Sigmoid colon (tissue), 7 donors: ENCODE measurements around the gene CDH23. TPM values are rescaled to one million over a fixed set of nuclear protein-coding genes. Genes with fewer than 3 reads are reported as not detected.
"Not testable (repeated sequence)": the region's sequence is repeated elsewhere in the genome, so short reads cannot be mapped to it uniquely, and the experiment has no call there.

Experiments
- DNase-seq: peaks from one replicate; pipeline ENCODE4 v3.0.0-alpha.2; 2019
- H3K27ac ChIP-seq, 4 donors: fragments of 200-600 bp; sonication (generic); one replicate each; pipeline ENCODE4 v1.5.1; 2016 to 2019; ENCODE audit warnings: mild to moderate bottlenecking in 1 of 4
- H3K27me3 ChIP-seq, 3 donors: fragments of 200-600 bp; sonication (generic); one replicate each; pipeline ENCODE4 v1.5.1; 2019; ENCODE audit warnings: mild to moderate bottlenecking in 1 of 3
- H3K36me3 ChIP-seq, 4 donors: fragments of 200-600 bp; sonication (generic); one replicate each; pipeline ENCODE4 v1.5.1; 2016 to 2019
- H3K4me1 ChIP-seq, 4 donors: fragments of 200-600 bp; sonication (generic); one replicate each; pipeline ENCODE4 v1.5.1; 2017 to 2019
- H3K4me3 ChIP-seq, 4 donors: fragments of 200-600 bp; sonication (generic); one replicate each; pipeline ENCODE4 v1.5.1; 2017 to 2019; ENCODE audit warnings: mild to moderate bottlenecking in 2 of 4, moderate library complexity in 1 of 4
- H3K9me3 ChIP-seq, 4 donors: fragments of 200-600 bp in 3 of 4; sonication (generic) in 3 of 4; one replicate each; pipeline versions ENCODE4 v1.5.1 to v1.6.1; 2013 to 2019
- CTCF ChIP-seq, 4 experiments: fragments of 450-650 bp in 3 of 4; fragments of 200-600 bp in 1 of 4; IDR thresholded peaks; one replicate each; pipeline ENCODE4 v1.5.1; 2016 to 2019; ENCODE audit warnings: antibody characterized with exemption in 4 of 4, mild to moderate bottlenecking in 3 of 4, moderate library complexity in 2 of 4
- EP300 ChIP-seq, 4 donors: sonication (generic); formaldehyde crosslinking; IDR thresholded peaks; one replicate each; pipeline ENCODE4 v1.6.1; 2017; ENCODE audit warnings: antibody characterized with exemption in 4 of 4
- POLR2A ChIP-seq, 2 donors: fragments of 450-650 bp; IDR thresholded peaks; one replicate each; pipeline ENCODE4 v1.6.1; 2016; ENCODE audit warnings: antibody characterized with exemption in 2 of 2, mild to moderate bottlenecking in 2 of 2, moderate library complexity in 2 of 2
- POLR2AphosphoS5 ChIP-seq, 4 donors: sonication (generic); formaldehyde crosslinking; IDR thresholded peaks; one replicate each; pipeline ENCODE4 v1.6.1; 2017; ENCODE audit warnings: antibody characterized with exemption in 4 of 4
- WGBS, 2 donors: extraction: QIAGEN DNeasy Blood & Tissue Kit; methylation state at CpG; one replicate each; pipeline ENCODE4 v1.1.7; 2013; 5-methylcytosine and 5-hydroxymethylcytosine counted together
- intact Hi-C: fragments of 100-400 bp; cut with DNase I; formaldehyde crosslinking; loops from one replicate; pipeline ENCODE4 v1.15.1; 2023
- polyA plus RNA-seq, 3 donors: library from polyadenylated mRNA; stranded (reverse); fragments of 200-250 nt; gene quantifications; one replicate each; pipeline ENCODE4 v1.2.3, GENCODE V29; 2013
- total RNA-seq, 4 donors: library from RNA; depleted of rRNA; stranded (reverse); fragments of >200 nt; gene quantifications; one replicate each; pipeline ENCODE4 v1.1.0, GENCODE V29; 2016
- donor health status: healthy with polysubstance abuse.
- donor health status: Bipolar disorder and iron deficiency.
- donor health status: healthy.

Gene CDH23
- total and polyA plus RNA-seq, 7 donors: 1.5 to 7.2 (median 3.0) TPM

- Histone ChIP-seq H3K9me3 (no peaks in the 10 kb centered on the region), H3K27ac (peak overlapping the region; percentile 48 to 73 (median 67)), H3K27me3 (no peaks in the 10 kb centered on the region), H3K4me1 (peaks cover 0 to 14% (median 10%) of the 10 kb centered on the region in 4 donors), H3K36me3 (no peaks in the 10 kb centered on the region), H3K4me3 (no peak overlapping the region)
- intact Hi-C loops: loop anchor here (10.0 kb wide), 1 partner anchor 177 kb away; the partner anchor contains the start of gene VSIR
- peak; percentile 78 for DNase-seq
- TF ChIP-seq CTCF (IDR thresholded peaks at IDR 0.05): no peak
- TF ChIP-seq POLR2A (IDR thresholded peaks at IDR 0.05): no peak
- TF ChIP-seq POLR2AphosphoS5 (IDR thresholded peaks at IDR 0.05): no peak
- no peak for TF ChIP-seq EP300 (IDR thresholded peaks at IDR 0.05)
- 44 to 55% methylated on average over 12 of the region's 12 CpGs for WGBS, 2 donors
Observed at GRCh38 chr10:71597821-71598498, 201.2 kb downstream of the CDH23 start.

DNA sequence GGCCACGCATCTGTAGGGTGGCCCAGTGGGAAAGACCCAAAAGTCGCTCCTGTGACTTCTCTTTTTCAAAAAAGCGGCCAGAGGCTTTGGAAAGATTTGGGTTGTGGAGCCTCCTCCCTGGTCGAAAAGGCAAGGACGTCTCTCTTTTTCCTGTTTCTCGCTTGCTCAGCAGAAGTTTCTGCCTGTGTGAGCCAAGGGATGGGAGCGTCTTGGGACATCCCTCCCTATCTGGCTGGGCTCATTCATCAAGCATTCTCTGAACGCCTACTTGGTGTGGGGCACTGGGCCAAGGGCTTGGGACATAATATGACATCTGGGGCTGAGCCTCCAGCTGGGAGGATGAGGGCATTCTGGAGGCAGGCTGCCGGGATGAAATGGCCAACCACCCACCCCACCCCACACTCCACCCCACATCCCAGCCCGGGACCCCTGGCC, 201.9 kb downstream of the CDH23 start:
- TF ChIP-seq EP300 (IDR thresholded peaks at IDR 0.05) (no peak), POLR2AphosphoS5 (IDR thresholded peaks at IDR 0.05) (peak in 3 of 4 donors; percentile 41 to 52 (median 51))
- peak; percentile 93 for DNase-seq
- no peak overlapping the region for H3K4me3 ChIP-seq
- no peaks in the 10 kb centered on the region for H3K36me3 ChIP-seq
- no peaks in the 10 kb centered on the region for H3K27me3 ChIP-seq
- peaks cover 0 to 14% (median 10%) of the 10 kb centered on the region in 4 donors for H3K4me1 ChIP-seq
- peak overlapping the region; percentile 48 to 73 (median 67) for H3K27ac ChIP-seq
- WGBS, 2 donors: 60 to 79% methylated on average over 10 of the region's 10 CpGs
- H3K9me3 ChIP-seq: no peaks in the 10 kb centered on the region
- intact Hi-C loops: loop anchor here (10.0 kb wide), 1 partner anchor 176 kb away; the partner anchor contains the start of gene VSIR

DNA sequence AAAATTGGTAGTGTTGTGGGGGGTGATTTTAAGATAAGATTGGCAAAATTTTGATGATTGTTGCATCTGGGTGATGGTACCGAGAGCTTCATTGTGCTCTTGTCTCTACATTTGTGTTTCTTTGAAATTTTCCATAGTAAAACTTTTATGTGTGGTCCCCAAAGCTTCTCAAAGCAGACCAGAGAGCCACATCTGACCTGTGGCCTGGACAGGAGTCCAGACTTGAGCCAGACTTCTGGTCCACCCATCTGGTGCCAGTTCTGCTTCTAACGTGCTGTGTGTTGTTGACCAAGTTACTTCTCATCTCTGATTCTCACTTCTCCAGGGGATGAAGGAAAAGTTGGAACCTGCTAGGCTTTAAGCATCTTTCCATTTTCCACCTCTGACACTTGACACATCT, 202.8 kb downstream of the CDH23 start:
- H3K27ac ChIP-seq: peak overlapping the region in 1 of 4 donors; percentile 72
- WGBS, 2 donors: 87 to 88% methylated on average over 2 of the region's 2 CpGs
- no peaks in the 10 kb centered on the region for H3K27me3 ChIP-seq
- no peak overlapping the region for H3K4me3 ChIP-seq
- H3K9me3 ChIP-seq: no peaks in the 10 kb centered on the region
- no peaks in the 10 kb centered on the region for H3K36me3 ChIP-seq
- peaks cover 0 to 14% (median 10%) of the 10 kb centered on the region in 4 donors for H3K4me1 ChIP-seq
- DNase-seq: no peak
- no peak for TF ChIP-seq POLR2AphosphoS5 (IDR thresholded peaks at IDR 0.05)
- no peak for TF ChIP-seq EP300 (IDR thresholded peaks at IDR 0.05)
- TF ChIP-seq CTCF (IDR thresholded peaks at IDR 0.05): no peak
- TF ChIP-seq POLR2A (IDR thresholded peaks at IDR 0.05): no peak
- intact Hi-C loops: loop anchor here (10.0 kb wide), 1 partner anchor 175 kb away; the partner anchor contains the start of gene VSIR

DNA sequence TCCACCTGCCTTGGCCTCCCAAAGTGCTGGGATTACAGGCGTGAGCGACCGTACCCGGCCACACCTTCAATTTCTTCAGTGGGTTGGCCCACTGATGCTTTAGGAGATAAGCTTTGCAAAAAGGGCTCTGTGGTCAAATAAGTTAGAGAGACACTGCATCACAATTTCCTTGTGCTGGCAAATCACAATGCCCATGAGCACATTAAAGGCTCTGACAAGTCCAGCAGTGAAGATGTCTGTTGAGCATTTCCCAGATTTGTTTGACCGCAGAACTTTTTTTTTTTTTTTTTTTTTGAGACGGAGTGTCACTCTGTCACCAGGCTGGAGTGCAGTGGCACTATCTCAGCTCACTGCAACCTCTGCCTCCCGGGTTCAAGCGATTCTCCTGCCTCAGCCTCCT, 203.5 kb downstream of the CDH23 start:
- H3K9me3 ChIP-seq, H3K27ac ChIP-seq, H3K27me3 ChIP-seq, H3K4me3 ChIP-seq, H3K36me3 ChIP-seq, DNase-seq, intact Hi-C loops: not testable (repeated sequence)
- peaks cover 0 to 14% (median 10%) of the 10 kb centered on the region in 4 donors for H3K4me1 ChIP-seq
- 85 to 95% methylated on average over 8 of the region's 8 CpGs for WGBS, 2 donors

DNA sequence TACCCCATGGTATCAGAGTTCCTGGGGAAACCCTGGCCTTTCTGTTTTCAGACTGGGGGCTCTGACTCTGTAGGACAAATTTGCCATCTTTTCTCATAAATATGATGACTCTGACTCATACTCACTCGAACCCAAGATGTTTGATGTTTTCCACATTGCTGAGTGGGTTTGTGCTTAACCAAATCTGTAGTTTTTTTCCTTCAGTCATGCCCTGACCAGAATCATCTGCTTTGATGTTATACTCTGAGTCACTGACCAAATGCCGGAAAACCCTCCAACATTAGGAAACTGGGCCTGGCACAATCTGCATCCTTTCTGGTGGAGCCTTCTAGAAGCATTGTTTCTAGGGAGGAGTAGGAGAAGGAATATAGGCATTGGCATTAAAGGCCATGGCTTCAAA, 204.1 kb downstream of the CDH23 start:
- Histone ChIP-seq H3K4me3 (no peak overlapping the region), H3K4me1 (peaks cover 0 to 14% (median 10%) of the 10 kb centered on the region in 4 donors), H3K27me3 (no peaks in the 10 kb centered on the region), H3K36me3 (no peaks in the 10 kb centered on the region), H3K9me3 (no peaks in the 10 kb centered on the region), H3K27ac (no peak overlapping the region)
- no peak for DNase-seq
- intact Hi-C loops: no loop called here
- WGBS, 2 donors: 64 to 81% methylated on average over 2 of the region's 2 CpGs
- TF ChIP-seq POLR2AphosphoS5 (IDR thresholded peaks at IDR 0.05): peak in 1 of 4 donors; percentile 48
- no peak for TF ChIP-seq CTCF (IDR thresholded peaks at IDR 0.05)
- TF ChIP-seq POLR2A (IDR thresholded peaks at IDR 0.05): no peak
- TF ChIP-seq EP300 (IDR thresholded peaks at IDR 0.05): no peak
